GM12801 (cell line): ENCODE data around the gene FOXQ1.

Experiments
- CTCF ChIP-seq: IDR thresholded peaks from one replicate; pipeline ENCODE4 v1.5.1; 2011; ENCODE audit warnings: control low read depth; ENCODE audit not compliant: insufficient read length; ENCODE audit errors: extremely low read depth

Gene FOXQ1

GRCh38 chr6:1351381-1352008 lies 39.6 kb downstream of the FOXQ1 start:
- TF ChIP-seq CTCF: no peak

DNA sequence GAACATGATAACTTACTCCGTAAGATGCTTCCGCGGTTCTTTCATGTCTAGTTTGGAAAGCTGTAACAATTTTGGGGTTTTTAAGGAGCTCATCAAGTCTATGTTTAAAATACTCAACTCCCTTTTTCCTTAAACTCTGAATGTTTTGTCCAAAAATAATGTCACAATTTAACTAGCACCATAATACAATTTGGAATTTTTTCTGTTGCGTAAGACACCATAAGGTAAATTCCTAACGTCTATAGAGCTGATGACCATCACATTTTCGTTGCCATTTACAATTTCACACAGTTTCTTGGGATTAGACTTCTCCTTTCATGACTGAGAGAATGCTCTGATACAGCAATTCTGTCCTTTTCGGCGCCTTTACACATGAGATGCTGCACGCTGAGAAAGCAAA lies 50.7 kb downstream of the FOXQ1 start:
- no peak for TF ChIP-seq CTCF

DNA sequence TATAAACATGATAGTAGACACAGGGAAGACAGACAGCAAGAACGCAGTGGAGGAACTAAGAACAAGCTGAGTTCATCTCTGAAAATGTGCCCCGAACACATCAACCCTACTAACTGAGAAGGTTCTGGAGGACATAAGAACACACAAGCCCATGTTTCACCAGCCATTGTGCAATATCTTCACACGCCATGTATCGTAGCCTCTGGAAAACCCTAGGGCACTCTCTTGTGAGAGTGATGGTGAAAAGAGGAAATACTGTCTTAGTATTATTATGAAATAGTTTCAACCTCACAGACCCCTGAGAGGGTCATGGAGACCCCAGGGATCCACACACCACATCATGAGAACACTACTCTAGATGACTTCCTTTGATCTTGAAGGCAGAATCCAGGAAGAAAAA lies 51.4 kb downstream of the FOXQ1 start:
- TF ChIP-seq CTCF: no peak

DNA sequence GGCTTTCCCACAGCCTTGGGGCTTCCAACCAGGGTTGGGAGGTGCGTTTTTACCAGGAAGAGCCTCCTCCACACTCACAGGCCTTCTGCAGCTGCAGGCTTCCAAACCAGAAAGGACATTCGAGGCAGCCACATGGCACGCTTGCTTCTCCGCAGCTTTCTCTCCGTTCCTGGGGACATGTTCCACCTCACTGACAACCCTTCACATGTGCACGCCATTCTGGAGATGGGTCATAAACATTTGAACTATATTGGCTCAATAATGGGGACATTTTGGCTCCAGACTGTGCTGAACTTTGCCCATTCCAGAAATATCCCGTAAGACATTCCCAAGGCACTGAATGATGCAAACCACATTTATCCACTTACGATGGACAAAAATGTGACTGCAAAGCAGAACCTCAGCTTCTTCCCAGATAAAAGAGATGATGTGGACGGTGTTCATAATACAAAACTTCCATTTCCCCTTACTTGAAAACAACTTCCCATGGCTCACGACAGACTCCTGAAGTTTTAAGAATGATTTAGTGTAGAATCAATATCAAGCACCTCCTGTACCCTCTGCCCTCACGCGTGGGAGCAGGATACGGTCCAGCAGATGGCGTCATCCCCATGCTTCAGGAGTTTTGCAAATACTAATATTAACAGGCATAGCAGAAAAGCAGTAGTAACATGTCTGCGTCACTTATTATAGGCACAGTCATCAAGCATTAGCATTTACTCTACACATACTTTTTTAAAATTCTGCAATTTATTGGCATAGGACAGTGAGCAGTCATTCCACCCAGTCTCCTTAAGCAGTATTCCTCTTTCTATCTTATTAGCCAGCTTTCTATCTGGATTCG lies 52.1 kb downstream of the FOXQ1 start:
- no peak for TF ChIP-seq CTCF
